Stimulated activated CD4-positive, alpha-beta T cell treated with anti-CD3 and anti-CD28 coated beads, Interleukin-1b, Interleukin-23, amount 100 ng/mL, for 1 hour (primary cell): Measurements from ENCODE around the gene MXRA8.
"Not testable (repeated sequence)": the region's sequence is repeated elsewhere in the genome, so short reads cannot be mapped to it uniquely, and the experiment has no call there.

Experiments used
- DNase-seq, 2 donors: peaks; one replicate each; pipeline ENCODE4 v3.0.0-alpha.2; 2020; ENCODE audit warnings: low read depth in 2 of 2

Gene MXRA8

DNA sequence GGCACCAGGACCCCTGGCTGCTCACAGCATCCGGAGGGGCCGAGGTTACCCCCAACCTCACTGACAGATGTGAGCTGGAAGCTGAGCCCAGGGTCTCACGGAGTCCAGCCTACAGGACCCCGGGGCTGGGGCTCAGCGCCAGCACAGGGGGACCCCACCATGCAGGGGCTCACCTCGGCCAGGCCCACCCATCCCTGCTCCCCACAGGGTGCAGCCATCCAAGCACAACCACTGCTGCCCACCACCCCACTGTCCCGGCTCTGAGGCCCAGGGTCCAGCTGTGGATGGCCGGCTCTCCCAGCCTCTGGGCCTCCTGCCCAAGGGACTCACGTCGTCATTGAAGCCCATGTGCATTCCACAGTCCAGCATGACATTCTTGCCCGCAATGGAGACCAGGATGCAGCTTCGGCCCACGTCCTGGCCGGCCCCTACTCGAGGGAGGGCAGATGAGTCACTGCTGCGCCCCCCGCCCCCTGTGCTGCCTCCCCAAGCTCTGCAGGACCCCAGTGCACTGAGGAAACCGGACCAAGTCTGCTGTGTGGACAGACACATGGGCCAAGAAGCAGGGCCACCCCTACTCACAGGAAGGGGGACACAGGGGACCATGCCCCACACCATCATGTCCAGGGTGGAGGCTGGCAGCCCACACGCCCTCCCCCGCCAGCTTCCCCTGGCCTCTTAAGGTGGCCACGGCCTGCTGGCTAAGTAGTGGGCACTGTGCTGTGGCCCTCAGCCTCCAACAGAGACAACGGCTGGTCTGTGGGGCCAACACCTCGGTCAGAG is 37.5 kb downstream of the MXRA8 start:
- DNase-seq, result no peak

DNA sequence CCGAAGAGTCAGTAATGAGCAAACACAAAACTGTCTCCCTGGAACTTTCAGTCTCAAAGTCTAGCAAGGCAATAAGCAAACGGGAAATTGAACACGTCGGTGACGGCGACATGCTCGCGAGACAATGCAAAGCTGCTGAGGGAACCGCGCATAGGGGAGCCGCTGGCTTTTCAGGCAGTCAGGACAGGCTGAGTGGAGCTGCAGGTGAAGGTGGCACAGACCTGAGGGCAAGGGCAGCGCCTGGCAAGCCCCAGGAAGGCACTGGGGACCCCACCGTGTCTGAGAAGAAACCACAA is 38.8 kb downstream of the MXRA8 start:
- DNase-seq, result no peak

DNA sequence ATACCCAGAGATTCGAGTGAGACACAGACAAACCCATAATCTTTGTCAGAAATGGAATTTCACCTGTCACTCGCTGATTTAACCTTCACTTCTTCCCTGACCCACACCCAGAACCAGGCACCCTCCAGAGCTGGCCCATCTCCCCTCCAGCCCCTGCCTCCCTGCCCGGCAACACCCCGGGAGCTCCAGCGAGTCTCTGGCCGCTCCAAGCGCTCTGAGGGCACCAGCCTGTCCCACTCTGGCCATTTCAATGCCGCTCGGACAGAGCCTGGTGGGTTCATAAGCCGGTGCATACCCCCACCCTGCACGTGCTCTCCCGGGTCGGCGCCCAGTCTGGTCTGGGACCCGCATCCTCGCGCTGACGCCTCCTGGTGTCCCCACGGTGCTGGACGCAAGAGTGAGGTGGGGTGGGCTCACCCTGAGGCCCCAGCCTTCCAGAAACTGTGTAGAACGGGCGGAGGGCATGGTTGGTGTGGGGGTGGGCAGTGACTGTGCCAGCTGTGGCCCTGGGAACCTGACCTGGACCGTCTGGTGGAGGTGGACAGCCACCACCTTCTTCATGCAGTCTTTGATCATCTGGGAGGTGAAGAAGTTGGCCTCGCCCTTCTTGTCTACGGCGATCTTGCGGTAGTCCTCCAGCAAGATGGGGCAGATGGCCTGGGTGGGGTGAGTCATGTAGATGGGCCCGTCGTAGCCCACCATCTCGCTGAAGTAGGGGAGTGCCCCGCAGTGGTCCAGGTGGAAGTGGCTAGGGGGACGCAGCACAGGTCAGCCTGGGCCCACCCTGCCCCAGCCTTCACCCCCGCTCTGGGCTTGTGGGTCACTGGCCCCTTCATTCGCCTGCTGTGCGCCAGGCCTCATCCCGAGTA is 39.3 kb downstream of the MXRA8 start:
- DNase-seq, result no peak

DNA sequence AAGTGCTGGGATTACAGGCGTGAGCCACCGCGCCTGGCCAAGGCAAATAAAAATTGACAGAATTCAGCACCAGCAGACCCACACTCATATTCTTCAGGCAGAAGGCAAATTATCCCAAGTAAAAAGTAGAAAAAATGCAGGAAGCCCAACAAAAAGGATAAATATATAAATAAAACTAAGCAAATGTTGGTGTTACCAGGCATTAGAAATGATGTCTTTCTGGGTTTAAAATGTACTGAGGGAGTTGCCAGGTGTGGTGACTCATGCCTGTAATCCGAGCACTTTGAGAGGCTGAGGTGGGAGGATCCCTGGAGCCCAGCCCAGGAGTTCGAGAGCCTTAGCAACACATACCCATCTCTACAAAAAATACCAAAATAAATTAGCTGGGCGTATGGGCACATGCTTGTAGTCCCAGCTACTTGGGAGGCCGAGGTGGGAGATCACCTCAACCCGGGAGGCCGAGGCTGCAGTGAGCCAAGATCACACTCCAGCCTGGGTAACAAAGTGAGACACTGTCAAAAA is 40.2 kb downstream of the MXRA8 start:
- DNase-seq, result no peak

DNA sequence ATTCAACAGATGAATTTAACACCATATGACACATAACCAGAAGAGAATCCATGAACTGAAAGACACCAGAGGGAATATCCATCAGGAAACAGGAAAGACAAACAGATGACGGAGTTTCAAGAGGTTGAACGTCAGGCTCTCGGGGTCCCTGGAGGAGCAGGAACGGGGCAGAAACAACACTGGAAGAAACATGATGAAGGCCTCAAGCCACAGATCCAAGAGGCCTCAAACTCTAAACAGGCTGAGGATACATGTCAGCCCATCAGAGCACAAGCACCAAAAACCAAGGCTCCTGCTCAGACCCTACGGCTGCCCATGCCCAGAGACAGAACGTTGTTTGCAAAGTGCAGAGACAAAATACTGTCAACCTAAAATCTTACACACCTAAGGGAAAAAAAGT is 40.9 kb downstream of the MXRA8 start:
- DNase-seq, result no peak

DNA sequence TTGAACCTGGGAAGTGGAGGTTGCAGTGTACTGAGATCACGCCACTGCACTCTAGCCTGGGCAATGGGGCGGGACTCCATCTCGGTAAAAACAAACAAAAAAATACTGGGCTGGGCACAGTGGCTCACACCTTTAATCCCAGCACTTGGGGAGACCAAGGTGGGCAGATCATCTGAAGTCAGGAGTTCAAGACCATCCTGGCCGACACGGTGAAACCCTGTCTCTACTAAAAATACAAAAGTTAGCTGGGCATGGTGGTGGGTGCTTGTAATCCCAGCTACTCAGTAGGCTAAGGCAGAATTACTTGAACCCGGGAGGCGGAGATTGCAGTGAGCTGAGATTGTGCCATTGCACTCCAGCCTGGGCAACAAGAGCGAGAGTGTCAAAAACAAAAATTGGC is 42.2 kb downstream of the MXRA8 start:
- DNase-seq, result not testable (repeated sequence)

DNA sequence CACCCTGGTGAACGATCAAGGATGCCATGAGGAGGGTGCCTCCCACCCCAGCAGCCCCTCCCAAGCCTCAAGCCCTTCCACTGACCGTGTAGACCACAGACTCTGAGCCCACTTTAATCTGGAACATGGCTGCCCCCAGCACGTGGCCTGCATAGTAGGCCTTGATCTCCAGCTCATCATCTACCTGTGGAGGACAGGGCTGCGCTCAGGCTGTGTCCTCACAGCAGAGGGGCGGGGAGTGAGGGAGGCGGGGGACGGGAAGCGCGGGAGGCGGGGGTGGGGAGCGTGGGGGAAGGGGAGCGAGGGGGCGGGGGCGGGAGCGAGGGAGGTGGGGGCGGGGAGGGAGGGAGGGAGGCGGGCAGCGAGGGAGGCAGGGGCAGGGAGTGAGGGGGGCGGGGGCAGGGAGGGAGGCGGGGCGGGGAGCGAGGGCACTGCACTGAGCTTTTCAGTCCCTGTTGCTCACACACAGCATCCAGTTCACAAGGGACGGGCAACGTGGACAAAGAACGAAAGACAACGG is 42.9 kb downstream of the MXRA8 start:
- no peak for DNase-seq

DNA sequence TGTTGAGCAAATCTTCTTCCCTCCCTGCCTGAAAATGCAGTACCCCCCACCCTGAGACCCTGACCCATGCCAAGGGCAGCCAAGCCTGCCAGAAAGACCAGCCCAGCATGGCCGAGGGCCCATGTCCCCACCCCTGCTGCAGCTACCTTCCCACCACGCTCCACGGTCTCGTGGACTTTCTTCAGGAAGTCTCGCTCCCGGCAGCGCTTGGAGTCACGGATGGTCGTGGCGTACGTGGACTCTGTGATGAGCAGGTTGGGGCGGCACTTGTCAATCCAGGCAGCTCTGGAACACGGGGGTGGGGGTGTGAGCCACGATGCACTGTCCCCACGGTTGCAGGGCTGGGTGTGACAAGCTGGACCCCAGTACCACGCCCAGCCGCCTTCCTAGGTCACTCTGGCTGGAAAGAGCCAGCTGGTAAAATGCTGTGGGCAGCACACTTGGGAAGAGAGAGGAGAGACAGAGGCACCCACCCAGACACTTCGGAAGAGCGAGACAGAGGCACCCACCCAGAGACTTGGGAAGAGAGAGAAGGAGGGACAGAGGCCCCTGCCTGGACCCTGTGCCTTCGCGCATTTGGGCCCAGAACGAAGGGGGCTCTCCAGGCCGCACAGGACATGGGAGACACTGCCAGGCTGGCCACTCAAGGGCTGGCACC is 43.5 kb downstream of the MXRA8 start:
- no peak for DNase-seq

DNA sequence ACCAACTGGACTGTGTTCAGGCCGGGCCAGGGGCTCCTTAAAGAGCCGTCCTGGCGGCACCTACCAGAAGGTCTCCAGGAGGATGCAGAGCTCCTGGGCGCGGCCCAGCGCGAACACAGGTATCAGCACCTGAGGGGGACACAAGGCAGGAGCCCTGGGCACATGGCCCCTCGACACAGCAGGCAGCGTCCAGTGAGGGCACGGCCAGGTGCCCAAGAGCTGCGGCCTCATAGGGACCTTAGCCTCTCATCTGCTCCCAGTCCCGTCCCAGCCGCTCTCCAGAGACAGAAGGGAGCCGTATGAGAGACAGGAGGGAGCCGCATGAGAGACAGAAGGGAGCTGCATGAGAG is 44.1 kb downstream of the MXRA8 start:
- no peak for DNase-seq

DNA sequence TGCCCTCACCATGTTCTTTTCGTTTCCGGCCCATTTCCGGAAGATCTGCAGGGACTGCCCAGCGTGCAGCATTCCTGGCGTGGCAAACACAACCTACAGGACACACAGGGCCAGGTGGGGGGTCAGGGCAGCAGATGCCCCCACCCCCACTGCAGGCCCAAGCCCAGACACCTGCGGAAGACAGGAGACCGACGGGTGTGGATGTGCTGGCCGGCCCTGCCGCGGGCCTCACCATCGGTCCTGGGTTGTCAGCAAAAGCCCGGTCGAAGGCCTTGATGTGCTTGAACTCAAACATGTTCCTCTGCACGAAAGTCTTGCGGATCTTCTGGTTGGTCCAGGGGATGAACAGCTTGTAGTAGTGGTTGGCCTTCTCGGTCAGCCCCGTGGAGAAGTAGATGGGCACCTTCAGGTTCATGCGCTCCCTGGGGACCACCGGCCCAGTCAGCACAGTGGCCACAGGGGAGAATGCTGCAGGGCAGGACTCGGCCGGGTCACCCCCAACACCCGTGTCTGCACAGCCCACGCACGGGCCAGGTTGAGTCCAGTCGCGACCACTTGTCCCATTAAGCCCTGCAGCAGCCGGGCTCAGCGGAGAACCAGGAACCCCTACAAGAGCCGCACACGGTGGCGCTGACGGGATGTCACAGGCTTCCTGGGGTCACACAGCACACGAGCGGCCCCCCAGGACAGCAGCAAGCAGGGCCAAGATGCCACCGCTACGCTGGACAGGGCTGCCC is 44.7 kb downstream of the MXRA8 start:
- DNase-seq, result no peak

DNA sequence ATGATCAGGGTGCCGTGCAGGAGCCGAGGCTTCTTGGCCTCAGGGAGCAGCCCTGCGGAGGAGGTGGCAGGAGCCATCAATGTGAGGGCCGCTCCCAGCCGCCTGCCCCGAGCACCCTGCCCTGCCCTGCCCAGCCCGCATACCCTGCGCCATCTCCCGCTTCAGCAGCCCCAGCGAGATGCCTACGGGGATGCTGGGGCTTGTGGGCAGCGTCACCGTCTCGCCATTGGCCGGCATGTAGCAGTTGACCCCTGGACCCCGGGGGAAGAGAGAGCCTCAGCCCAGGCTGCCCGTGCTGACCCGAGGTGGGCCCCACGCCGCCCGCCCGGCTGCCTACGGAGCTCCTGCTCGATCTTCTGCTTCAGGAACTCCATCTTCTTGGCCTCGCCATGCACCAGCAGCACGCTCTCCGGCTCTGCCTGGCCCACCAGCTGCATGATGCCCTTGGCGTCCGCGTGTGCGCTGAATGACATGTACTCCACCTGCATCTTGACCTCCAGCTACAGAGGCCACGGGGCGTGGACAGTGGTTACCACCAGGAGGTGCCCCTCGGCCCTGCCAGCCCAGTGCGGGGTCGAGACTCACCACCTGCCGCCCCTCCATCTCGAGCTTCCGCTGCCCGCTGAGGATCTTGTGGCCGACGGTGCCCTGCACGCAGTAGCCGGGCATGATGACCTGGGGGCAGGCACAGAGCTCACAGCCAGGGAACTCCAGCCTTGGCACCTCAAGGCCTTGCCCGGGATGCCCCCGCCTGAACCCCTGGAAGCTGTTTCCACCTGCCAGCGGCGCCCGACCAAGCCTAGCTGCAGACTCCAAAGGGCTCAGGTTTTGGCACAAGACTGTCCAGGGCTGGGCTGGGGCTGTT is 45.7 kb downstream of the MXRA8 start:
- no peak for DNase-seq

DNA sequence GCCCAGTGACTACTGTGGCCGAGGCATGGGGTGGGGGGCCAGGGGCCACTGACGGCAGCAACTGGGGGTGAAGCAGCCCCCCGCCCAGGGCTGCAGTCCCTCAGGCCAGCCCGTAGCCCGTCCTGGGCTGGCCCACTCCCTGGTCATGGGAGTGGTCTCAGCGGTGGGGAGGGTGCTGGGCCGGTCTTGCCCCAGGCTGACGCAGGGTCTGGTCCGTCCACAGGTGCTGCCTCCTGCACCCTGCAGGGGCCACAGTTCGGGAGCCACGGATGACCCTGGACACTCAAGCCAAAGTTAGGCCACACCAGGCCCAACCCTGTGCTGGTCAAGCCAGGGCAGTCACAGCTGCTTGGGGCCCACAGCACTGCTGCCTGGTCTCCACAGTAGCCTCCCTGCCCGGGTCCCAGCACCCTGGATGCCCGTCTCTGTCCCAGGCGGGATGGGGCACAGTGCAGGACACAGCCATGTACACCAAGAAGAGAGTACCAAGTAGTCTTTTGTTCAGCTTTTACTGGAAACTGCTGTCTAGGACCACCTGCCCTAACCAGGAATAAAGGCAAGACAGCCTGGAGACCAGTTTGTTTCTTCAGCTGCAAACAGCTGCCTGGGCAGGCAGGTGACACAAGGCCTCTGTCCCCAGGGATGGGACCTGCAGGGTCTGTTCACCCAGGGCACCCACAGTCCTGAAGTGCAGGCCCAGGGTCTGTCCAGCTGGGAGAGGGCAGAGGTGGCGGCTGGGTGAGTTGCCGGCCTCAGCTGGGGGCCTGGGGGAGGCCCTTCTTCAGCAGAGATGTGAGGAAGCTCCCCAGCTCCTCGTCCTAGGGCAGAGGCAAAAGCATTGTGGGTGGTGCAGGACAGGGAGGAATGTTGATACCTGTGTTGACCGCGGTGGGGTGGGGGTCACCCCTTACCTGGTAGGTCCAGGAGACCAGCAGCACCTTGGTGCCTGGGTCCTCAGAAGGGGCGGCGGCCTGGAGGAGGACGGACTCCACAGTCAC is 46.9 kb downstream of the MXRA8 start:
- DNase-seq, result no peak

DNA sequence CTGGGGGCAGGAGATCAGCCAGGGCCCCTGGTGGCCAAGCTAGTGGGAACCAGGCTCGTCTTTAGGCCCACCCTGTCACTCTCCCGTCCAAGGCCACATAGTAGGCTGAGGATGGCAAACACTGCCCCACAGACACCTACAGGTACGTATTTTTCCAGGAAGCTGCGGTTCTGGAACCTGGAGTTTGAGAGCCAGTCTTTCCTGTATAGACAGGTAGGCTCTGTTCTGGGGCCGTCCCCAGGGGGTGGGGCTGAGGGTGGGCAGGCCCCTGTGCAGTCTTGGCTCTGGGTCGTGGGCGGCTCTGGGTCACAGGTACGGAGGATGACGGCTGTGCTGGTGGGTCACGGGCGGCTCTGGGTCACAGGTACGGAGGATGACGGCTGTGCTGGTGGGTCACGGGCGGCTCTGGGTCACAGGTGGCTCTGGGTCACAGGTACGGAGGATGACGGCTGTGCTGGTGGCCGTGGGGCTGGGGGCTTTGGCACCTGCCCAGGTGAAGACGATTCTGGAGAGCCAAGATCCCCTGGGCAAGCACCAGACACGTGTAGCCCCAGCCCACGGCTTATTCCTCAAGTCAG is 47.8 kb downstream of the MXRA8 start:
- DNase-seq, result no peak

DNA sequence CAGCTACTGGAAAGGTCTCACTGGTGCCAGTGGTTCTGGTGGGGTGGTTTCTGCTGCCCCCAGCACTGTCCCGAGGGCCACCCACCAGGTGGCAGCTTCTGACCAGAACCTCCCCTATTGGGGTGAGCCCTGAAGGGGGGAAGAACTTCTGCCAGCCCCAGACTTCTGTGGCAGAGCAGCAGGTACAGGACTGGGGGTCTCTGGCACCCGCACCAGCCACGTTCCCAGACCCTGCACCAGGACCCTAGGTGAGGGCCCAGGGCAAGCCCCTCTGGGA is 48.3 kb downstream of the MXRA8 start:
- DNase-seq, result no peak

DNA sequence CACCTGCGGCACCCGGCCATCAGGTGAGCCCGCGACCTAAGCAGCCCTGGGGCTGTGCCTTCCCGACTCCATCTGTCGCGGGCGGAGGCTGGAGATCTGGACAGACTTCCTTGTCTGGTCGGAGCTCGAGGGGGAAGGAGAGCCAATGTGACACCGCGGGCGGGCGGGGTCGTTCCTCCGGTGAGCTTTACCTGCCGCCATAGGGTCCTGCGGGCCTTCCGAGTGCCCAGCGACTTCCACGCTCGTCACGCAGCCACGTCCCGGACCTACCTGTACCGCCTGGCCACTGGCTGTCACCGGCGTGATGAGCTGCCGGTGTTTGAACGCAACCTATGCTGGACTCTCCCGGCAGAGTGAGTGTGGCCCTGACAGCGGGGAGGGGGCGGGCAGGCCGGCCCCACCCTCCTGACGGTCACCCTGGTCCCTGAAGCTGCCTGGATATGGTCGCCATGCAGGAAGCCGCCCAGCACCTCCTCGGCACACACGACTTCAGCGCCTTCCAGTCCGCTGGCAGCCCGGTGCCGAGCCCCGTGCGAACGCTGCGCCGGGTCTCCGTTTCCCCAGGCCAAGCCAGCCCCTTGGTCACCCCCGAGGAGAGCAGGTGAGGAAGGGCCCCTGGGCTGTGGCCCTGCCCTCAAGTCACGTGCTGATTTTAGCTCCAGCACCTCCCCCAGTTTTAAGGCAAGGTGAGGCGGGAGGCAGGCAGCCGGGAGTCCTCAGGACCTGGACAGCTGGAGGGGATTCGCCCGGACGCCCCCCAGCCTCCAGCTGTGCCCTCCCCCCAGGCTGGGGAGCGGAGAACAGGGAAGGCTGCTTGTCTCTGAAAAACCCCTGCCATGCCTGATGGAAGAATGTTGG is 48.9 kb downstream of the MXRA8 start:
- DNase-seq, result no peak

DNA sequence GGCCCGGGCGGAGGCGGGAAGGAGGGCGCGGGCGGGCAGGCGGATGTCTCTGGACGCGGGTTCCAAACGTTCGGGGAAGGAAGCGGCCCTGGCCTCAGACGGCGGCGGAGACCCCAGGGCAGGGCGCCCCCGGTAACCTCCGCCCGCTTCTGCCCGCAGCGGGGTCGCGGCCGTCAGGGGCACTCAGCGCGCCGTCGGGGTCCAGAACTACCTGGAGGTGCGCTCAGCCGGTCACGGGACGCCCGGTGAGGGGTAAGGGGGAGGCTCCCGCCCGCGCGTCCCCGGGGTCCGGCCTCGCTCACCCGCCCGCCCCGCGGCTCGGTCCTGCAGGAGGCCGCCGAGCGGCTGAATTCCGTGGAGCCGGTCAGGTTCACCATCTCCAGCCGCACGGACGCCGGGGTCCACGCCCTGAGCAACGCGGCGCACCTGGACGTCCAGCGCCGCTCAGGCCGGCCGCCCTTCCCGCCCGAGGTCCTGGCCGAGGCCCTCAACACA is 49.6 kb downstream of the MXRA8 start:
- DNase-seq, result no peak

DNA sequence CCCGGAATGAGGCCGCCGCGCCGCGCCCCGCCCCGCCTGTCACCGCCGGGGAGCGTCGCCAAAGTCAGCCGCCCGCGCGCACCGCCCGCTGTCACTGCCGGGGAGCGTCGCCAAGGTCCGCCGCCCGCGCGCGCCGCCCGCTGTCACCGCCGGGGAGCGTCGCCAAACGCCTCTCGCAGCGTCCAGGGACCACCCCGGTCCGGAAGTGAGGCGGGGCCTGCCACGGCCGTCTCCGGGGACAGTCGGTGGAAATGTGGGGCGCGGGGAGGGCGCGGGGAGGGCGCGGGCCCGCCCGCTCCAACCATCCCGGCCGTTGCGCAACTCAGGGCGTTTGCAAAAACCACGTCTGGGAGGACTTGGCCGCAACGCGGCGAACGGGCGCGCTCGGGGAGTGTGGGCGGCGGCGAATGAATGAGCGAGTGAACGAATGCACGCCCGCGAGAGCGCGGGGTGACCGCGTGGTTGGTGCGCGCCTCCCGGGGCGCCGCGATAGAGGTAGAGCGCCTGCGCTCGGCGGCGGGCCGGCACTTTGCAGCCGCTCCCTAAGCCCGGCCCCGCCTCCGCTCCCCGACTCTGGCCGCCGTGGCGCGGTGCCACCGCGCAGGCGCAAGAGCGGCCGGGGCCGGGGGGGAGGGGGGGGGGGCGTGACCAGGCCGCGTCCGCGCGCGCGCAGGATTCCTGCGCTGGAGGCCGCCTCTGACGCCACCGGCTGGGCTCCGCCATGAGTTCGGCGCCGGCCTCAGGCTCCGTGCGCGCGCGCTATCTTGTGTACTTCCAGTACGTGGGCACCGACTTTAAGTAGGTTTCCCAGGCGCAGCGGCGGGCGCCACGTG is 50.2 kb downstream of the MXRA8 start, which contains the start of the genes ACAP3 and PUSL1:
ACAP3 (minus strand) TSS at position 8 of the 833 bp plus-strand sequence. CDS start 115 bp downstream, outside the sequence.
PUSL1 (plus strand) TSS at position 675 of the 833 bp plus-strand sequence; CDS start at position 722, 47 bp downstream.
- peak; percentile 64 to 77 for DNase-seq
